ENCODE data around the gene PATE4.

The PATE4 gene

DNA sequence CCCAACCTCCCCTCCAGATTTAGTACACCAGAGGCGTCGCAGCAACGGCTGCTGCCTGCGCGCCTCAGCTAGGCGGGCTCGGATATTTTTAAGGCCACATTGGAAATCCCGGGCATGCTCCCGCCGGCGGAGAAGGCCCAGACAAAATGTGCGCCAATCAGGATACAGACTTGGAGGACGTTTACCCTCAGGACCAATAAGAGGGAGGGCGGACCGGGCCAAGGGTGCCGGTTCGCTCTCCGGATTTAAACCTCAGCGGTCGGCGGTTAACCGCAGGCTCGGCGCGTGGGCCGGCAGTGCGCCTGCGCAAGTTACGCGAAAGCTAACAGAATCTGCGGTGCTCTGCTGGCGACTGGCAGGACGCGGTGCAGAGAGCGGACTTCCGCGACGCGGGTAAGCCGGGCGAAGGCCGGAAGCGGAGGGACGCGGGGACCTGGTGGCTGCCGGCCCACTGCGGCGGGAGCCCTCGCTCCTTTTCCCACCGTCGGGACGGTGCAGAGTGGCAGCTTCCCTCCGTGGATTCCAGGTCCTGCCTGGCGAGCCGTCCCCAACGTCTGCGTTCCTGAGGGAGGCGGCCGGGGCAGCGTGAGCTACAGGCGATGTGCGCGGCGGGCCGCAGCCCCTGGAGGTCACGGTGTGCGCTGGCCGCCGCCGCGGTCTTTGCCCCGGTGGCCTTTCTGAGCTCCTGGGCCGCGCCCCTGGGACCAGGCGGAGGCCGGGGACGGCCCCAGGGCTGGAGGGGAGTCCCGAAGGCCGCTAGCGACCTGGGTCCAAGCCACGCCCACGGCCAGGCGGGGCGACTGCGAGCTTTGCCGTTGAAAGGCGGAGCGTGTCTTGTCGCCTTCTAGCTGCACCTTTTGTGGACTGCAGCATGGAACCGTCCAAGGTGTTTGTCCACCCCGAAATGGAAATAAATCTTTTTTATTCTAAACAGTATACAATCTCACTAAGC is 54.5 kb downstream of the PATE4 start, which contains the start of gene HYLS1:
Gene HYLS1 (plus strand): TSS at position 296 of the 952 bp plus-strand sequence. CDS start 11,701 bp downstream, outside the sequence.
- DNase-seq (ENCODE audit: low read depth in 2 of 2) = peak; percentile 89 to 96

Measured in stimulated activated CD4-positive, alpha-beta T cell treated with anti-CD3 and anti-CD28 coated beads, Interleukin-12 subunit alpha, Interleukin-12 subunit beta, amount 100 ng/mL, for 24 hours (primary cell).